Measurements from ENCODE around the gene LTB4R.
A peak's percentile ranks its signal among the peaks of the same experiment; 100 is the strongest.

Gene LTB4R

GRCh38 chr14:24310646-24311604 is at the start of gene LTB4R:
LTB4R (plus strand) TSS chr14:24311502; CDS start chr14:24315652, 4,150 bp downstream.
- DNase-seq: no peak

GRCh38 chr14:24261969-24262327 is 49.4 kb upstream of the LTB4R start:
- no peak for DNase-seq

- no peak for DNase-seq
Measured at GRCh38 chr14:24262821-24263733, 48.2 kb upstream of the LTB4R start, which contains the start of gene TGM1. TGM1 (minus strand) TSS chr14:24263177; CDS start chr14:24262352, 825 bp downstream.

- DNase-seq: no peak
Measured at GRCh38 chr14:24263848-24264247, 47.5 kb upstream of the LTB4R start.

- DNase-seq: no peak
Measured at GRCh38 chr14:24264298-24264697, 47.0 kb upstream of the LTB4R start.

- no peak for DNase-seq
Measured at GRCh38 chr14:24266344-24267244, 44.7 kb upstream of the LTB4R start.

- no peak for DNase-seq
Measured at GRCh38 chr14:24267516-24267915, 43.8 kb upstream of the LTB4R start.

GRCh38 chr14:24268225-24268624 is 43.1 kb upstream of the LTB4R start:
- DNase-seq: no peak

GRCh38 chr14:24269368-24269767 is 41.9 kb upstream of the LTB4R start:
- no peak for DNase-seq

GRCh38 chr14:24269910-24270536 is 41.3 kb upstream of the LTB4R start:
- DNase-seq: no peak

GRCh38 chr14:24270537-24271133 is 40.7 kb upstream of the LTB4R start:
- no peak for DNase-seq

- DNase-seq: peak; percentile 84
Measured at GRCh38 chr14:24271134-24271833, 40.0 kb upstream of the LTB4R start, which contains the start of gene RABGGTA. RABGGTA (minus strand) TSS chr14:24271597; CDS start chr14:24271115, 482 bp downstream.

- no peak for DNase-seq
Measured at GRCh38 chr14:24271834-24272263, 39.5 kb upstream of the LTB4R start.

GRCh38 chr14:24272467-24272866 is 38.8 kb upstream of the LTB4R start:
- no peak for DNase-seq

GRCh38 chr14:24273422-24273998 is 37.8 kb upstream of the LTB4R start:
- no peak for DNase-seq

GRCh38 chr14:24274101-24274543 is 37.2 kb upstream of the LTB4R start:
- no peak for DNase-seq

- DNase-seq: no peak
Measured at GRCh38 chr14:24277071-24277470, 34.2 kb upstream of the LTB4R start.

GRCh38 chr14:24277606-24278321 is 33.5 kb upstream of the LTB4R start:
- DNase-seq: no peak

- DNase-seq: no peak
Measured at GRCh38 chr14:24278424-24278823, 32.9 kb upstream of the LTB4R start.

Data from NCI-H1092 (cell line).